ENCODE data around the gene CLTC.
"Not testable (repeated sequence)": the region's sequence is repeated elsewhere in the genome, so short reads cannot be mapped to it uniquely, and the experiment has no call there.

The CLTC gene

DNA sequence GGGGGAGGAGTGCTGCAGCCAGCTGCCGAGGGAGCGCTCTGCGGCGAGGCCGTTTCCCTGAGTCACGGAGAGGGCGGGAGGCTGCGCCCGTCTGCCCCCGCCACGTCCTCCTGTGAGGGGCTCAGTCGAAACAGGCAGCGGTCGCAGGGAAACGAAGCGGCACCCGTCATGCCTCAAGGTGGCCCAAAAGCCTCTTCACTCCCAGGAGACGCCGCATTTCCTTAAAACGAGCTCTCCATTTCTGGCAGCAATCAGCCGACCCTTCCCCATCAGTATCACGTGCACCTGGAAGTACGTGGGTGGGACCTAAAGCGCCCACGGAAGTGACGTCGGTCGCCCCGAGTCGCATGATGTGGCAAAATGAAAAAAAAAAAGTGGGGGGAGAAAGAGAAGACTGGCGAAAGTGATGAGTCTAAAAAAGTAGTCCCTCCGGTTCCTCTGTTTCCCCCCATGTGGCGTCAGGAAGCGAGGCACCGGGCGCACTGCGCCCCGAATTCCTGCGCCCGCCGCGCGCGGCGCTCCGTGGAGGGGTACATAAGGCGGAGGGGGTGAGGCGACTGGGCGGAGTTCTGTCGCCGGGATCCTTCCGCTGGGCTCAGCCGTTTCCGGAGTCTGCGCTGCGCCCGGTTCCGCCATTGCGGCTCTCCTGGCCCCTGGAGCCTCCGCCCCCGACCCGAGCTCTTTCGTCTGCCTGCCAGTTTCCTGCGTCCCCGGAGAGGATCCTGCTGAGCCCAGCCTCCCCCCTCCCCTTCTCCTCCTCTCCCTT is at the start of gene CLTC:
Gene CLTC, plus strand, starts transcription at position 598 of the 766 bp plus-strand sequence. CDS start 237 bp downstream, outside the sequence.
- in situ Hi-C loops (cut with MboI; ENCODE audit: low sequenced_read_pairs), result no loop called here

DNA sequence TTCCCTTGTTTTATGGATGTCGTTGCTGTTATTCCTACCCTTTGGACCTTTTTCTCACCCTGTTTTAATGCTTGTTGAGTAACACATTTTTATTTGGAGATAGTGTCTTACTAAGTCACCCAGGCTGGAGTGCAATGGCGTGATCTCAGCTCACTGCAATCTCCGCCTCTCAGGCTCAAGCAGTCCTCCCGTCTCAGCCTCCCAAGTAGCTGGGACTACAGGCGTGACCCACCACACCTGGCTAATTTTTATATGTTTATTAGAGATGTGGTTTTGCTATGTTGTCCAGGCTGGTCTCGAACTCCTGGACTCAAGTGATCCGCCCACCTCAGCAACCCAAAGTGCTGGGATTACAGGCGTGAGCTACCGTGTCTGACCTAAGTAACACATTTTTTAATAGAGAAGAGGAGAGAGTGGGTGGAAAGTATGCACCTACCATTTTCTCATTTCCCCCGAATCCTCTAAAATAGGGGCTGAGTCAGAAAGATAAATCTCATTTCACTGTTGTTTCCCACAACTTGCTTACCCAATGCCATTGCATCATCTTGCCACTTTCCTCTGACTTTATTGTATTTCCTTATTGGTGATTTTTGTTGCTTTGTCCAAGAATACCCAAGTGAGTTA is 47.3 kb upstream of the CLTC start:
- in situ Hi-C loops (cut with MboI; ENCODE audit: low sequenced_read_pairs), result no loop called here

DNA sequence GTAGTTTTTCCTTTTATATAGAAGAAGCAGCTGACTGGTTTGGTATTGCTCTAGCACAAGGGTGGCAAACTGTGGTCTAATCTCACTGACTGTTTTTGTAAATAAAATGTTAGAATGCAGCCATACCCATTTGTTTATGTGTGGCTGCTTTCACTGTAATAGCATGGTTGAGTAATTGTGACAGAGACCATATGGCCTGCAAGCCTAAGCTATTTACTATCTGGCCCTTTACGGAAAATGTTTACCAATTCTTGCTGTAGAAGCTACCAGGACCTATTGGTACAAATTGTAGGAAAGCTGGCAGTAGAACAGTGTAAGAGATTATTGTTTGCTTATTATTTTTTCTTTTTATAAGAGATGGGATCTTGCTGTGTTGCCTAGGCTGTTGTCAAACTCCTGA is 35.5 kb upstream of the CLTC start:
- in situ Hi-C loops (cut with MboI; ENCODE audit: low sequenced_read_pairs), result not testable (repeated sequence)

DNA sequence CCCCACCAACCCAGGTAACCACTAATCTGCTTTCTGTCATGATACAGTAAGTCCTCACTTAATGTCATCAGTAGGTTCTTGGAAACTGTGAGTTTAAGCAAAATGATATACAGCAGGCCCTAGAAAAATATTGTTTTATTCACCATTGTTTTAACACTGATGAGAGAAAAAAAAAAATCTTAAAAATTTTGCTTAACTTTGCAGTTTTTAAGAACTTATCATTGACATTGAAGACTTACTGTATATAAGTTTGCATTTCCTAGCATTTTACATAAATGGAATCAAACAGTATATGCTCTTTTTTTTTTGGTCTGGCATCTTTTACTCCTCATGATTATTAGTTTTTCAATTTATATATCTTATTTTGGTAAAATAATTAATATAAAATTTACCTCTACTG is 19.5 kb upstream of the CLTC start:
- in situ Hi-C loops (cut with MboI; ENCODE audit: low sequenced_read_pairs), result no loop called here

DNA sequence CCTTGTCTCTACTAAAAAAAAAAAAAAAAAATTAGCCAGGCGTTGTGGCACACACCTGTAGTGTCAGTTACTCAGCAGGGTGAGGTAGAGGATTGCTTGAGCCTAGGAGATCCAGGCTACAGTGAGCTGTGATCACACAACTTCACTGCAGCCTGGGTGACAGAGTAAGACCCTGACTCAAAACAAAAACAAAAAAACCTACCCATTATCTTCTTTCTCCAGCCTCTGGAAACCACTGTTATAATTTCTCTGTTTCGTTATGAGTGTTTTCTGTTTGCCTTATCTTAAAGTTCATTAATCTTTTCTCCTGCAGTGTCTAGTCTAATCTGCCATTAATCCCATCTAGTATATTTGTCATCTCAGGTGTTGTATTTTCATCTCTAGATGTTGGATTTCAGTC is 18.6 kb upstream of the CLTC start:
- in situ Hi-C loops (cut with MboI; ENCODE audit: low sequenced_read_pairs), result no loop called here

DNA sequence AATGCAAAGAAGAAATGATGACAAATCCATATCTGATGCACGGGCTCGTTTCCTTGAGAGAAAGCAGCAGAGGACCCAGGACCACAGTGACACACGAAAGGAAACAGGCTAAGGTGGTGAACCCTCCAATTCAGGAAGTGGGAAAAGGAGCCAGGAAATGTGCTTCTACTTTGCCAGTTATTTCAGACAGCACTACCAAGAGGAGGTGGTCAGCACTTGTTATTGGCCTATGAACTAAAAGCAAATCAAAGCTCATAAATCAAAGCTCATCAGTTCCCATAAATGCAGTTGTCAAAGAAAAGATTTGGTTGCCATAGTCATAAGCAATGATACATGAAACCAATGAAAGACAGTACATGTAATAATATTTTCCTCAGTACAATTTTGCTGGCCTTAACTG is 12.6 kb upstream of the CLTC start:
- in situ Hi-C loops (cut with MboI; ENCODE audit: low sequenced_read_pairs), result no loop called here

DNA sequence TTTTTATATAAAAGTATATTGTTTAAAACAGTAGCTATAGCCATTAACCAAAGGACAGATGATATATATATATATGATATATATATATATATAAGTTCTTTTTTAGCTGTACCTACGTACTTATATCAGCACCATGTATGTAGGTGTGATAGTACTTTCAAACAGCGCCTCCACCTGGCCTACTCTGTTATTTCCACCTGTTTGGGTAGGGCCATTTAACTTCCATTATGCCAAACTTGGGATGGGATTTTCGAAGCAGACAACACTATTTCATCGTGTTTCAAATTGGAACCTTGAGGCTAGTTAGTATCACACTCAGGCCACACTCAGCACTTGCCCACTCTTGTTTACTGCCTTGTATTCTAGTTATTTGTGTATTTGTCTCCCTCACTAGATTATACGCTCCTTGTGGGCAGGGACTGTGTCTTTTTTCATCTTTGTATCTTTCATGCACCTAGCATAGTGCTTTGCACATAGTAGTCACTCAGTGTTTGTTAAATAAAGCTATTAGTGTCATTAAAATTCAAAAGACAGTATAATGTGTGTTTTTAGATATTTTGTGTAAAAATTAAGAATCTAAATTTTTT is 11.8 kb upstream of the CLTC start:
- in situ Hi-C loops (cut with MboI; ENCODE audit: low sequenced_read_pairs), result no loop called here

DNA sequence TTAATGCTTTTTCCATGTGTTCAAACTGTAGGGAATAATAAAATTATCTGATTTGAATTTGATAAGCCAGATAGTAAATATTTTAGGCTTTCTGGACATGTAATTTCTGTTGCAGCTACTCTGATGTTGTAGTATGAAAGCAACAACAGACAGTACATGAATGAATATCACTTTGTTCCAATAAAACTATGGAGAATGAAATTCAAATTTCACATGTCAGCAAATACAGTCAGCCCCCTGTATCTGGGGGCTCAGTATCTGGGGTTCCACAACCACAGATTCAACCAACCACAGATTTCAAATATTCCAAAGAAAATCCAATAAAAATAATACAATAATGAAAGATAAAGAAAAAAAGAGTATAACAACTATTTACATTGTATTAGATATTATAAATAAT is 8.2 kb upstream of the CLTC start:
- in situ Hi-C loops (cut with MboI; ENCODE audit: low sequenced_read_pairs), result no loop called here

DNA sequence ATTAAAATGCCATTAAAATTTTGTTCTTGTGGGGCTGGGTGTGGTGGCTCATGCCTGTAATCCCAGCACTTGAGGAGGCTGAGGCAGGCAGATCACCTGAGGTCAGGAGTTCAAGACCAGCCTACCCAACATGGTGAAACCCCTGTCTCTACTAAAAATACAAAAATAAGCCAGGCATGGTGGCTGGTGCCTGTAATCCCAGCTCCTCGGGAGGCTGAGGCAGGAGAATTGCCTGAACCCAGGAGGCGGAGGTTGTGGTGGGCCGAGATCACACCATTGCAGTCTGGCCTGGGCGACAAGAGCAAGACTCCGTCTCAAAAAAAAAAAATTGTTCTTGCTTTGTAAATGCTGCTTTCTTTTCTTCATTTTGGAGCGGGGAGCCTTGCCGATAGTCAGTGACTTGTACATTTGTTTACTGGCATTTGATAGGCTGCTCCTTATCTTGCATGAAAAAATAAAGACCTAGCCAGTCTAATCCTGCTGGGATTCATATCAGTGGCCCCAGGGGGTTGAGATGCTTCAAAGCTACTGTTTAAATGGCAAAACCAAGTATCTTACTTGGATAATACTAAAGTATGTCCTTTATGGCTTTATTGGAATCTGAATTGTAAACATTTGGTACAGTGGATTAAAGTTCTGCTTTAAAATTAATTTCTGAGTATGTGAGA is 3.3 kb upstream of the CLTC start:
- in situ Hi-C loops (cut with MboI; ENCODE audit: low sequenced_read_pairs), result no loop called here

DNA sequence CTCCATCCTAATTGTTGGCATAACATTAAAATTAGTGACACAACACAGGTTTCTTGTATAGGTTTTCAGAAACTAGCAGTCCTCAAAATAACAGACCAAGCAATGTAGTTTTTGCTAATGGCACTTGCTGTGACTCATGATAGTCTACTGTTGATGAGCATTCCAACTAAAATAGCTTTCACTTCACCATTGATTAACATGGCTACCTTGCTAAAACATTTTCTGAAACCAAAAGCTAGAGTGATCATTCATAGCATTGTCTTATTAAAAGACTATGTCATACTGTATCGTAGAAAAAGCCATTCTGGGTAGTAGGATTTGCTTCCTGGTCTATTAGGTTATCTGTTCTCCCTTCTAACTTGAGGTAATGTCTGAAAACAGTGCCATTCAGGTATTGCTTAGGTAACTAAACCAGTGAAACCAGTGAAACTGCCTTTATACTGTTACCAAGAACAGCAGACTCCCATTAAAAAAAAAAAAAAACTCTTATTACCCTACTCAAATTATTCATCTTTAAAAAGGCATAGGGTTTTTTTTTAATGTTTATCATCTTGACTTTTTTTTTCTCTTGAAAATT is 2.5 kb upstream of the CLTC start:
- in situ Hi-C loops (cut with MboI; ENCODE audit: low sequenced_read_pairs), result no loop called here

DNA sequence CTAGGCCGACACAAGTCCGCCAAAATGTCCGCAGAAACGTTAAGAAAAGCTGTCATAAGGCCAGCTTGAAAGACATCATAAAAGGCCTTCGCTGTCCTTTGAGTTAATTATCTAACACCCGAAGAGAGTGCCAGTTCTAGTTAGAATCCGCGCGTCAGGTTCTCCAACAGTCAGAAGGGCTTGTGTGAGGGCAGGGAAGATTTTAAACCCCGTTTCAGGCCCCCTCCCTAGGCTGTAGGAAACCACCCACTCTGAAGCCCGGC is 729 bp upstream of the CLTC start:
- in situ Hi-C loops (cut with MboI; ENCODE audit: low sequenced_read_pairs), result no loop called here

DNA sequence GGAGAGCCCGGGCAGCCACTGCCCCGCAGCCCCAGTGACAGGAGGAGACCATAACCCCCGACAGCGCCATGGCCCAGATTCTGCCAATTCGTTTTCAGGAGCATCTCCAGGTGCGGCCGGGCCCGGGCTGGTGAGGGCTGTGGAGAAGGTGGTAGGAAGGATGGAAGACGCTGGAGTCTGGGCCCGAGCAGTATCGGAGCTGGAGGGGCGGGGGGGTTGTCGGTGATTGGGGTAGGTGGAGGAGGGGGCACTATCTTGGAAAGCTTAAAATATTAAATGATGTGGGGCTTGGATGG is 317 bp downstream of the CLTC start:
- in situ Hi-C loops (cut with MboI; ENCODE audit: low sequenced_read_pairs), result no loop called here

DNA sequence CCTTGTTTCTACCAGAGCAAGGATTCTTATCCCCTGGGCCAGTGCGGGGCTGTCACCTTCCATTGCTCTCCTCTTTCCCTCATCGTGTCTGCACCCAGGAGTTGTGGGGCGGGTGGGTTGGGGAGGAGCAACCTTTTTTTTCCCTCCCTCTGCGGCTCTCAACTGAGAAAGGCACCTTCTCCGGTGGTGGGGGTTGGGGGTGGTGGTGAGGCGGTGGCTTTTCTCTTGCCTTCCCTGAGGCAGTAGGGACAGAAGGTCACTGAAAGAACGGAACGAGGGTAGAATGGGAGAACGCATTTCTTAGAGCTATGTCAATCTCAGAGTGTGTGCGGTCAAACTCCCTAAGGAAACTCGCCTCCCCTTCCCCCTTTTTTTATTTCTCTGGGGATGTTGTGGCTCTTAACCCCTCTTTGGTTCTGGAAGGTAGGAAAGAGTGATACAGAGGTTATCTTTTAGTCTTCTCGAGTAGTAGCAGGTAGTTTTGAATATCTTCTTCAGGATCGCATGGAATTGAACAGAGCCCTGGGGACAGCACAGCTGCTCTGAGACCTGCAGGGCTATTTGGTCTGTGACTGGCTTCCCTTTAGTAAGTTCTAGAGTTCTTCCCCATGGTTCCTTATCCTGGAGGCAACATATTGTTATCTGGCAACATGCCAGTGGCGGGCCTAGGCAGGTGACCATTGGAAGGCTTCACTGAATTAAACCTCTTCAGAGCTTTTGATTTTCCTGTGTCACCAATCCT is 994 bp downstream of the CLTC start:
- in situ Hi-C loops (cut with MboI; ENCODE audit: low sequenced_read_pairs), result no loop called here

DNA sequence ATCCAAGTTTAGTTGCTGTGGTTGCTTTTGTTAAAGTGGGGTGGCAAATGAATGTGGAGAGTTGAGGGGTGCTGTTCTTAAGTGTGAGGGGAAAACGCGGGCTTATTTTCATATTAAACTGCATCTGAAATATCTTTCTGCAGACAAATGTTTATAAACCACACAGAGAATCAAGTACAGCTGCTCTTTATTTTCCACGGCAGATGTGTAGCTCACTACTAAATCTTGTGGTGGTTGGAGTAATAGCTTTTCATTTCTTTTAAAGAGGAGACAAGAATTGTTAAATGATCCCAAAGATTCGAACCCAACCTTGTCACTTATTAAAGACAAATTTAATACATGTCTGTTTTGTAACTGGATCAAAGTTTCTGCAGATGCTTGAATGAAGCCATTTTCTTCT is 2.1 kb downstream of the CLTC start:
- in situ Hi-C loops (cut with MboI; ENCODE audit: low sequenced_read_pairs), result no loop called here

DNA sequence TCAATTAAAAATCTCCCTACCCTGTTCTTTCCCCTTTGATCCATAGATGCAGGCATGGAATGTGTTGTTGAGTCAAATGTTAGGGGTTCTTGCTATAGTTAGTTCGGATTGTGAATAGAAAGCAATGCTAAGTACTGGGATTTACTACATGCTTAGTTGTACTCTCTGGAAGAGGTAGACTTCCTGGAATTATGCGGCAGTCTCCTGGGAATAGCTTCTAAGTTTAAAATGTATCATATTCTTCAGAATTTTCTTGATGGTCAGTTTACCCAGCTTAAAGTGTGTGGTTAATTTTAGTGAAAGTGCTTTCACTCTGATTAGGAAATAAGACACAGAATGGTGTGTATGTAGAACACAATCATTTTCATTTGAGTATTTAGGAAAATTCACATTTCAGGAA is 3.5 kb downstream of the CLTC start:
- in situ Hi-C loops (cut with MboI; ENCODE audit: low sequenced_read_pairs), result no loop called here

DNA sequence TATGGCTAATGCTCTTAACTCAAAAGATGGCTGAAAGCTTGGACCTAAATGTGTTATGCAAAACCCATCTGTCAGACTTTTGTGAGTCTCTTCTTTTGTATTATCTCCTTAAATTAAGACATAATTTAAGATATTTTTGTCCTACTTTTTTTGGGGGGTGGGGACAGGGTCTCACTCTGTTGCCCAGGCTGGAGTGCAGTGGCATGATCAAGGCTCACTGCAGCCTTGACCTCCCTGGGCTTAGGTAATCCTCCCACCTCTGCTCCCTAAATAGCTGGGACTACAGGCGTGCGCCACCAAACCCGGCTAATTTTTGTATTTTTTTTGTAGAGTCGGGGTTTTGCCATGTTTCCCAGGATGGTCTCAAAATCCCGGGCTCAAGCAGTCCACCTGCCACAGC is 7.1 kb downstream of the CLTC start:
- in situ Hi-C loops (cut with MboI; ENCODE audit: low sequenced_read_pairs), result no loop called here

DNA sequence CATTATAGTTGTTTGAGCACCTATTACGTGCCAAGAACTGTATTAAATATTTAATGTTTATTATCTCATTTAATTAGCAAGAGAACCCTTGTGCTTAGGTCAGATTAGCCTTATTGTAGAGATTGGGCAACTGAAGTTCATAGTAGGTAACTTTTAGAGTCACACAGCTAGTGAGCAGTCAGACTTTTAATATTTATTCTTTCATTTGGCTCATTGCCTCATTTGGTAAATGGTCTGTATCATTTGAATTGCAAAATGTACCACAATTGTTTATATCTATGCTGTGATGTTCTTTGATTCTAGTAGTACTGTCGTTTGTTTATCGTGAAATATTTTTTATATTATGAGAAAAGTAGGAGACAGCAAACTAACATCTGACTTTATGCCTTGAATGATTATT is 7.6 kb downstream of the CLTC start:
- in situ Hi-C loops (cut with MboI; ENCODE audit: low sequenced_read_pairs), result no loop called here

DNA sequence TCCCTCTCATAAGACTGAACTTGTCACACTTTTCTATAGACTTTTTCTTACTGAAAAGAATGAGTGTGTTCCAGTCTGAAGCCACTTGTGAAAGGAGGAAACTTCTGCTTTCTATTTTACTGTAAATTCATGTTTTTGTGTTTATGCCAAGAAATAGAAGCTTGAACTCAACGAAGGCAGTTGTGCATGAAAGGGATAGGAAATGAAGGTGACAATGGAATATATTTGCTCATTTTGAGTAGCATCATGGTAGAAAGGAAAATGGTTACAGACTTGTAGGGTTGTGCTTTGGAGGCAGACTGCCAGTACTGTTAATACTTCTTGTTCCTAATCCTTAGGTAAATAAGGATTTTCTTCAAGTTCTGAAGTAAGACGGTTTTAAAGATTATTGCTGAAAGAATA is 8.1 kb downstream of the CLTC start:
- in situ Hi-C loops (cut with MboI; ENCODE audit: low sequenced_read_pairs), result no loop called here

DNA sequence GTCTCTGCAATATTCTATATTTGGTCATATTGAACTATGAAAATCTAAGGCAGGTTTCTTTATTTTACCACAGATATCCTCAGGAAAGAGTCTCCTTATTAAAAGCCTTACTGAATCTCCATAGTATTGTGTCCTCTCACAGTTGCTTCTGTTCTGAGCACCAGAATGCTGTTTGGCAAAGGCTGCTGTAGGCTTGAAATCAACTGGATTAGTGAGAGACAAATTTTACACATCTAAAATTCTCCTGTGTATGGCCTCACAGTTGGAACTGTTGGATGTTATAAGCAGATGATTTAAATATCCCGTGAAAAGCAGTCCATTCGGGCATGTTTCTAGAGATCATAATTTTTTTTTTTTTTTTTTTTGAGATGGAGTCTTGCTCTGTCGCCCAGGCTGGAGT is 9.5 kb downstream of the CLTC start:
- in situ Hi-C loops (cut with MboI; ENCODE audit: low sequenced_read_pairs), result no loop called here

DNA sequence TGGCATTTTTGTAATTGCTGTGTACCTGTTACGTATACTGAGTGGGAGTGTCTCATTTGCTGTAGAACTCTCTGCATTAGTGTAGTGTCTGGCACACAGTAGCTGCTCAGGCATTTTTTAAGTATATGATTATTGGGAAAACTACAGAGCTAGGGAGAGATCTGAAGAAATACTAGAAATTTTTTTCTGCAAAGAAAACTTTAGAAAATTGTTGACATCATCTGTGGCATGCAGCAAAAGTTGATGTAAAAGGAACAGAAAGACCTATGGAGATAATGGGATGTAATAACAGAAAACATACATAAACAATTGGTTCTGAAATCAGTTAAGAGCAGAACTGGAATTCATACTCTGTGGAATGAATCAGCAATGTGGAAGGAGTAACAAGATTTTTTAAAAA is 11.6 kb downstream of the CLTC start:
- in situ Hi-C loops (cut with MboI; ENCODE audit: low sequenced_read_pairs), result no loop called here

DNA sequence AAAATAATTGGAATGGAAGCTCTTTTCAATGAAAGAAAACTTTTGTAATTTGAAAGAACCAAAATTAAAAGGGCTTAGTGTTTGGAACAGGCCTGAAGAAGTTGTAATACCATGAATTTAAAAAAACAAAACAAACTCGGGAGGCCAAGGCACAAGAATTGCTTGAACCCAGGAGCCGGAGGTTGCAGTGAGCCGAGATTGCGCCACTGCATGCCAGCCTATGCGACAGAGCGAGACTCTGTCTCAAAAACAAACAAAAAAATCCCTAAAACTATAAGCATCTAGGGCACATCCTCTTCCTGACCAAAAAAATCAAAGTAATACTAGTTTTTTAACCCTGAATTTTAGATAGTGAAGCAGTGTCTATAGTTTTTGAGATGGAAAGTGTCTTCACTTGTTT is 12.7 kb downstream of the CLTC start:
- in situ Hi-C loops (cut with MboI; ENCODE audit: low sequenced_read_pairs), result no loop called here

All from HL-60/S4 (cell line).